HG02798 (cell line): ENCODE results near the gene CACNA1D.

ENCODE experiments used
- ATAC-seq: cut with Tn5 transposase; IDR thresholded peaks from one replicate; pipeline ENCODE4 v1.9.1; 2021; ENCODE audit warnings: mild to moderate bottlenecking; ENCODE audit not compliant: unreplicated experiment, poor library complexity

Gene CACNA1D

GRCh38 chr3:53675022-53675697 is 180.7 kb downstream of the CACNA1D start:
- no peak for ATAC-seq

DNA sequence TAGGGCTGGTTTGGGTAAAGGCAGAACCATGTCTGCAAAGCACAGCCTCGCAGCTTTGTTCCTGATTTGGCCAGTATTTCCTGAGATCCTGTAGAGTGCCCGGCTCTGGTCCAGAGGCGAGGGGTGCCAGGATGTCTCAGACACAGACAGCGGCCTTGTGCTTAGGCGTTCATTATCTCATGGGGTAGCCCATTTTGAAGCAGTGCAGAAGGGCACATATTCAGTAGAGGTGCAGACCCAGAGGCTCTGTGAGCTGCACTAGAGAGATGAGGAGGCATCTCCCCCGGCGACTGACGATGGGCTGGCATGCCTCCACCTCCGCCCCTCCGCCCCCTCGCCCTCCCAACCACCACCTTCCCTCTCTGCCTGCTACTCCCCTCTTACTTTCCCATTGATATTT is 181.5 kb downstream of the CACNA1D start:
- no peak for ATAC-seq

- no peak for ATAC-seq
Observed at GRCh38 chr3:53677413-53677812, 183.0 kb downstream of the CACNA1D start.

- ATAC-seq = no peak
Observed at GRCh38 chr3:53680028-53680427, 185.6 kb downstream of the CACNA1D start.

- no peak for ATAC-seq
Observed at GRCh38 chr3:53682807-53683206, 188.4 kb downstream of the CACNA1D start.

GRCh38 chr3:53688066-53688465 is 193.7 kb downstream of the CACNA1D start:
- no peak for ATAC-seq

DNA sequence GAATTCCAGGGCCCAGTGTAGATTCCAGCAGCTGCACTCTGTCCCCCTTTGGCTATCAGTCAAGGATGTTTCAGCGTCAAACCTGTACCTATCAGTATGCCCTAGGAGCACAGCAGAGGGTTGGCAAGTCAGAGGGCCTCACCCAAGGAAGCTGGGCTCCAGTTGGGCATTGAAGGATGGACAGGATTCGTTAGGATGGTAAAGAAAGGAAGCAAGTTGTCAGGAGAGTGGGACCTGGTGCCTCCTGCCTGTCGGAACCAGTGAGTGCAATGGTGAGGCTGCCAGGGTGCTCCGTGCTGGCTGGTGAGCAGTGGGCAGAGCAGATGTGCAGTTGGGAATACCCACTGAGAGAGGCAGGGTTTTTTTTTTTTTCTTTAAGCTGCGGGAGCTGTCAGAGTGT is 194.6 kb downstream of the CACNA1D start:
- no peak for ATAC-seq

DNA sequence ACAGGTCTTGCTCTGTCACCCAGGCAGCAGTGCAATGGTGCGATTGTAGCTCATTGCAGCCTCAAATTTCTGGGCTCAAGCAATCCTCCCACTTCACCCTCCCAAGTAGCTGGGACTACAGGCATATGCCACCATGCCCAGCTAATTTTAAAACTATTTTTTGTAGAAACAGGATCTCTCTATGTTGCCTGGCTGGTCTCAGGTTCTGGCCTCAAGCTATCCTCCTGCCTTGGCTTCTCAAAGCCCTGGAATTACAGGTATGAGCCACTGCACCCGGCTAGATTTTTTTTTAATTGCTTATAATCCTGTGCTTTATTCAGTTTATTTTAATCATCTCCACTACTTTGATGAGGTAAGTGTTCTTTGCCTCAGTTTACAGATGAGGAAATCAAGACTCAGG is 195.3 kb downstream of the CACNA1D start:
- ATAC-seq = no peak

GRCh38 chr3:53690521-53690920 is 196.1 kb downstream of the CACNA1D start:
- ATAC-seq = no peak

DNA sequence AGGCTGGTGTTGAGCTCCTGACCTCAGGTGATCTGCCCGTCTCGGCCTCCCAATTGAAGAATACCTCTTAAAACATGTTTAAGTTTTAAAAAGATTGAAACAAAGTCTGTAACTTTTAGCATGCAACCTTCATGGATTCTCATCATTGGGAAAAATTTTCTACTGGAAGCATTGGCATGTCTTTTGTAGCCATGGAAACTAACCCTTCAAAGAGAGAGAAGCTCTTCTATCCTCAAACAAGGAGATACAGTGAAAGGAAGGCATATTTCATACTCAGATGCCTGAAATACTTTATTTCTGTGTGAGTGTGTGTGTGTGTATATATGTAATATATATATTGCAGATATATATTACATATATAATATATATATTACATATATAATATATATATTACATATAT is 196.9 kb downstream of the CACNA1D start:
- no peak for ATAC-seq

- no peak for ATAC-seq
Observed at GRCh38 chr3:53691885-53692284, 197.5 kb downstream of the CACNA1D start.

DNA sequence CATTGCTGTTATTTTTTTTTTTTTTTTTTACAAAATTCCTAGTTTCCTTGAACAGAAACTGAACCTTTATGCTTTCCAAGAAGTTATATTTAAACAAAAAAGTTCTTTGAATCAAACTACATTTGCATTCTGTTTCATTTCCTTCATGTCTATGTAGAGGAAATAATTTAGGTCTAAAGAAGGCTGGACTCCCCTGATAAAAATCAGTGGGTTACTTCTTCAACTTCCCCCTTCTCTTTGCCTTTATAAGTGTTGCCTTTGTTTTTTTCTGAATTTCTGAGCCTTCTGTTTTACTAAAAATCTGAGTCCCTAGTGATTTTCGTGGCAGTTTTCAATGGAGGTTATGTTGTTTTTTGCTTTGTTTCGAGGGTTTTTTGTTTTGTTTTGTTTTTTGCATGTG is 199.0 kb downstream of the CACNA1D start:
- no peak for ATAC-seq

DNA sequence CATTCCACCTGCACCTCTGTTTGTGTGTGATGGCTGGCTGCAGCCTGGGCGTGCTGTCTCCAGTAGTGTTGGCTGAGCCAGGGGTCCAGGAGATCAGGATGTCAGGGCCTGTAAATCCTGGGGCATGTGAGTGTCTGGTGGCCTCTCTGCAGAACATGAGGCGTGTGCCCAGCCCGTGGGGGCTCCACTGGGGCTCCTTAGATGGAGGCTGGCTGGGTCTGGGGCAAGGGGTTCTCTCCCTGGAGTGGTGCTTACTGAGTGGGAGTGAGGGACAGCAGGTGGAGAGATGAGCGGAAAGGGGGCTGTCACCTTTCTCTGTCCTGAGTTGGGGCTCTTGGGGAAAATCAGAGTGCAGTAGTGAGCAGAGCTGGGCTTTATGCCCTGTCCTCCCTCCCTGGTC is 199.6 kb downstream of the CACNA1D start:
- no peak for ATAC-seq

GRCh38 chr3:53694666-53695323 is 200.4 kb downstream of the CACNA1D start:
- no peak for ATAC-seq

GRCh38 chr3:53695324-53695690 is 200.9 kb downstream of the CACNA1D start:
- no peak for ATAC-seq

GRCh38 chr3:53696401-53697172 is 202.2 kb downstream of the CACNA1D start:
- ATAC-seq = no peak

DNA sequence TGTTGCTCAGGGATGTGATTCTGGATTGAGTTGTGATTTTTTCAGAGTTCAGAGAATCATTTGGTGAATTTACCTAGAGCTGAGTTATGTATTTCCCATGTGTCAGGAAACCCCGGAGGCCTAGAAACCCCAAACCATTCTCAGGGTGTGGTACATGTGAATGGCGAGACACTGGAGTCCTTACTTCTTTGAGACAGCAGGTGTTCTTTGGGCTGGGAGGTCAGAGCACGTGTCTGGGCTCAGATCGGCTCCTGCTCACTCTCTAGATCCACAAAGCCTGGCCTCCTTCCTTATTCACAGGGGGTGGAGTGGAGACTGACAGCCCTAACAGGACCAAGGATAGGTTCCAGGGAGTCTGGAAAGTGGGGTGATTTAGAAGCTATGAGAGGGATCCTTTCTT is 206.0 kb downstream of the CACNA1D start:
- no peak for ATAC-seq

GRCh38 chr3:53702776-53703530 is 208.5 kb downstream of the CACNA1D start:
- ATAC-seq = no peak

GRCh38 chr3:53703630-53704362 is 209.4 kb downstream of the CACNA1D start:
- ATAC-seq = no peak

- no peak for ATAC-seq
Observed at GRCh38 chr3:53704363-53704725, 209.9 kb downstream of the CACNA1D start.
